Naive thymus-derived CD8-positive, alpha-beta T cell (primary cell): ENCODE measurements around the gene SCAANT1. TPM values are rescaled to one million over a fixed set of nuclear protein-coding genes. Genes with fewer than 3 reads are reported as not detected.

Experiments used
- ATAC-seq, 2 donors: fragments of 150-1000 bp; cut with Tn5 transposase in 1 of 2; sonication (Bioruptor Pico), chemical (Tn5 transposase) in 1 of 2; 1 replicate in 1 of 2; 2 replicates in 1 of 2; pipeline ENCODE4 v1.10.0; 2021; ENCODE audit warnings: mild to moderate bottlenecking in 2 of 2, moderate library complexity in 2 of 2
- POLR2A ChIA-PET: fragments of 350-600 bp; sonication (Branson Sonifier 250); formaldehyde crosslinking; loops from one replicate; lab custom pipeline; 2021; ENCODE audit warnings: antibody characterized with exemption; lab: Charles Lee
- DNase-seq, 10 donors: peaks; one replicate each; pipeline versions ENCODE4 v3.0.0 to v3.0.0-alpha.2; 2020 to 2022
- H3K27ac Mint-ChIP-seq, 10 donors: one replicate each; pipeline ENCODE4 v1.8.0; 2020 to 2022; ENCODE audit warnings: mild to moderate bottlenecking in 10 of 10, mixed read lengths in 10 of 10, moderate library complexity in 4 of 10, inconsistent platforms in 1 of 10
- H3K27me3 Mint-ChIP-seq, 5 donors: one replicate each; pipeline ENCODE4 v1.8.0; 2021 to 2022; ENCODE audit warnings: mixed read lengths in 5 of 5
- H3K36me3 Mint-ChIP-seq, 3 donors: one replicate each; pipeline ENCODE4 v1.8.0; 2020 to 2022; ENCODE audit warnings: mixed read lengths in 3 of 3, mild to moderate bottlenecking in 2 of 3, inconsistent platforms in 1 of 3
- H3K4me1 Mint-ChIP-seq, 4 donors: one replicate each; pipeline ENCODE4 v1.8.0; 2021 to 2022; ENCODE audit warnings: mixed read lengths in 4 of 4
- H3K4me3 Mint-ChIP-seq, 10 donors: one replicate each; pipeline ENCODE4 v1.8.0; 2020 to 2022; ENCODE audit warnings: mild to moderate bottlenecking in 10 of 10, mixed read lengths in 10 of 10, moderate library complexity in 6 of 10, inconsistent platforms in 1 of 10
- H3K9me3 Mint-ChIP-seq, 9 donors: one replicate each; pipeline ENCODE4 v1.8.0; 2020 to 2022; ENCODE audit warnings: mixed read lengths in 9 of 9, mild to moderate bottlenecking in 3 of 9, inconsistent platforms in 1 of 9, moderate library complexity in 1 of 9
- polyA plus RNA-seq, 3 donors: library from polyadenylated mRNA; unstranded; fragments of 300-500 nt; fragmentation: Illumina TruSeq; gene quantifications; one replicate each; pipeline ENCODE4 v1.2.3, GENCODE V29; 2021
- total RNA-seq, 8 experiments: library from RNA in 2 of 8; stranded (reverse) in 2 of 8; gene quantifications; one replicate each; pipeline ENCODE4 v1.2.3 and lab custom pipeline; 2021 to 2026

The SCAANT1 gene
- total and polyA plus RNA-seq, 5 experiments from 2014 or later = 2.9 TPM; not detected in 4

DNA sequence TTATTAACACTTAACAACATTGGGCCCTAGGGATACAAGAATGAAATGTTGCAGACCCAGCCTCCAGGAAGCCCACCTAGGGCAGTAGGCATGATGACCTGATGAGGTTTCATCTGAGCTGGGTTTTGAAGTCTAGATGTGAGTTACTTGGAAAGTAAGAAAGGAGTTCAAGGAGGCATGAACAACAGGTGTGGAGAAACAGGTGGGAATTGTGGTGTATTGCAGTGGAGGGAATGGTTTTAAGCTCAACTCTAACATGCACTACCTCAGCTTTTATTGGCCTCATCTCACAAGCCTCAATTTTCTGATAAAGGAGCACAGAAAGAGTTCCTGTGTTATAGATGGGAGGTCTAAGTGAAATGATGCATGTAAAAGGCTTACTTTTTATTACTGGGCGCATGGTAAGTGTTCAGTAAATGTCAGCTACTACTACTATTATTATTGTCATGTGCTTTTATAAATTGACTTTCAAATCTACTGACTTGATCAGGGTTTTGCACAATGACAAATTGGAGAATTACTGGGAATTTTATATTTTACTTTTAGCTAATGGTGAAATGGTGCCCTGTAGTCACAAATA lies 19.3 kb downstream of the SCAANT1 start:
- H3K9me3 Mint-ChIP-seq = no peaks in the 10 kb centered on the region
- no peak for ATAC-seq
- no peak overlapping the region for H3K4me3 Mint-ChIP-seq
- DNase-seq = no peak
- POLR2A ChIA-PET = no interaction called here
- no peaks in the 10 kb centered on the region for H3K27me3 Mint-ChIP-seq
- peak overlapping the region in 3 of 10 donors; percentile 3 to 78 (median 47) for H3K27ac Mint-ChIP-seq
- H3K4me1 Mint-ChIP-seq = peaks cover 15 to 45% (median 32%) of the 10 kb centered on the region in 4 donors
- peaks cover 0 to 18% (median 3%) of the 10 kb centered on the region in 3 donors for H3K36me3 Mint-ChIP-seq

DNA sequence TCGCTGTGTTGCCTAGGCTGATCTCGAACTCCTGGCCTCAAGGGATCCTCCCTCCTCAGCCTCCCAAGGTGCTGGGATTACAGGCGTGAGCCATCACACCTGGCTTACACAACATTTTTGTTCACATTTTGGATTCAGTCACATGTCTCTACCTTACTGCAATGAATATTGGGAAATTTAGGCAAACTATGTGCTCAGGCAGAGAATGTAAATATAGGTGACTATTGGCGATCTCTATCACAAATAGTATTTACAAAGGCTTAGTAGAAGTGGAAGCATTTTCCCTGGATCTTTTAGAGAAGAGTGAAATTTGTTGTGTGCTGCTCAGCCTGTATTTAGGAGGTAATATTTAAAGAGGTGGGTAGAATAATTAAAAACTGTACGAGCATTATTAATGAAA lies 20.7 kb downstream of the SCAANT1 start:
- no peaks in the 10 kb centered on the region for H3K27me3 Mint-ChIP-seq
- H3K27ac Mint-ChIP-seq = no peak overlapping the region
- peaks cover 15 to 51% (median 35%) of the 10 kb centered on the region in 4 donors for H3K4me1 Mint-ChIP-seq
- no peak for DNase-seq
- POLR2A ChIA-PET = no interaction called here
- H3K9me3 Mint-ChIP-seq = no peaks in the 10 kb centered on the region
- ATAC-seq = no peak
- H3K4me3 Mint-ChIP-seq = no peak overlapping the region
- H3K36me3 Mint-ChIP-seq = peaks cover 0 to 21% (median 3%) of the 10 kb centered on the region in 3 donors

DNA sequence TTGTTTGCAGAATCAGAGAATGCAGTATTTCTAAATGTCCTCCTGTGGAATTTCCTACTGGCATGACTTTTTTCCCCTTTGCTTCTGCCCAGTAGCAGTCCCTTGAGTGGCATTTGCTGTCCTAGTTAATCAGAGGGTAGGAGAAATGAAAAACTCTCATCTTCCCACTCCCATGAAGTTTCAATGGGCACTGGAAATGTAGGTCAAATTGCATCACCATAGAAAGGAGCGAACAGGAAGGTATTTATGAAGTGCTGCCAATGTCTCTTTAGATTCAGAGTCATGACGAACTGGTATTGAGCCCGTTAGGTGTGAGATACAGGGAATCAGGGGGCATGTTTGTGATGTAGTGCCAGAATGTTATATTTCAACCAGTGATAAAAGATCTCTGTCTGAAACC lies 25.3 kb downstream of the SCAANT1 start:
- H3K27me3 Mint-ChIP-seq = no peaks in the 10 kb centered on the region
- peaks cover 10 to 36% (median 27%) of the 10 kb centered on the region in 4 donors for H3K4me1 Mint-ChIP-seq
- H3K36me3 Mint-ChIP-seq = peaks cover 0 to 21% (median 3%) of the 10 kb centered on the region in 3 donors
- ATAC-seq (no peak), DNase-seq (no peak)
- no peak overlapping the region for H3K27ac Mint-ChIP-seq
- no peaks in the 10 kb centered on the region for H3K9me3 Mint-ChIP-seq
- POLR2A ChIA-PET = no interaction called here
- no peak overlapping the region for H3K4me3 Mint-ChIP-seq

DNA sequence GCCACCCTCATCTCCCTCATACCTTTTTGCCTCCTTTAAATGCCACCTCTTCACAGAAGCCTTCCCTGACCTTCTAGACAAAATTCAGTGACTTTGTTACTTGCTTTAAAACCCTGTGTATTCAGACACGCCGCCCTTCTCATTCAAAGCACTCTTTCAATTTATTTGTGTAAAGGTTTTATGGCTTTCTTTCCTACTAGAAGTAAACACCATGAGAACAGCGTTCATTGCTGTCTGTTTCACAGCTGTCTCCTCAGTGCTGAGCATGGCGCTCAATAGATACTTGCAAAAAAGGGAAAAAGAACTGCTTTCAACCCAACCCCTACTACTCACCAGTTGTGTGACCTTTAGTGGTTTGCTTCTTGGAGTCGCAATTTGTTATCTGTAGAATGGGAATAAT lies 31.5 kb downstream of the SCAANT1 start:
- peaks cover 28 to 74% (median 55%) of the 10 kb centered on the region in 4 donors for H3K4me1 Mint-ChIP-seq
- no peaks in the 10 kb centered on the region for H3K27me3 Mint-ChIP-seq
- DNase-seq = no peak
- H3K4me3 Mint-ChIP-seq = no peak overlapping the region
- H3K36me3 Mint-ChIP-seq = peaks cover 0 to 4% (median 0%) of the 10 kb centered on the region in 3 donors
- peak overlapping the region in 4 of 10 donors; percentile 1 to 58 (median 45) for H3K27ac Mint-ChIP-seq
- ATAC-seq = no peak
- POLR2A ChIA-PET = no interaction called here
- no peaks in the 10 kb centered on the region for H3K9me3 Mint-ChIP-seq

DNA sequence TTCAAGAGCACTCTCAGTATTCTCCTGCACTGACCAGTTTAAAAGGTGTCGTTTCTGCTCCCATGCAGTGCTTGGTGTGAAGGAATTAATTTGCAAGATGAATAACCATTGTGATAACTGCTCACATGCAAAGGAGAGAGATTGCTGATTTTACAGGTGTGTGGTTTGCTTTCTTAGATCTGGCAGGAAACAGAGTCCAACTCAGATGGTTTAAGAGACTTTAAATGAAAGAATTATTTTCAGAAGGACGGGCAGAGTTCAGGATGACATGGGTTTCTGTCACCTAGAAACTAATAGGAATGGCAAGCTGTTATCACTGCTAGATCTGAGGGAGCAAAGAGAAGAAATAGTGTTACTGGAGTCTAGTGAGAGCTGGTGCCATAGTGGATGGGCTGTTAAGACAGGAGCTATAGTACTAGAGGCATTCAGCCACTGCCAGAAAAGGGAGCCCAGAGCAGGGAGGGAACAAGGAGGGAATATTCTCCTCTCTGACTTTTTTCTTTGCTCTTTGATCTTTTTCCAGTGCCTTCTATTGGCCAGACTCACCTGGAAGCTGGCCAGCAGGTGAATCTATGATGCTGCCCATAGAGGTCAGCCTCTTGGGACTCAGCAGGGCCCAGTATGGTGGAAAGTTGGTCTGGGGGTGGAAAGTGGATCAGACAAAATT lies 33.7 kb downstream of the SCAANT1 start:
- H3K36me3 Mint-ChIP-seq = peaks cover 0 to 6% (median 4%) of the 10 kb centered on the region in 3 donors
- peak in 1 of 2 donors; percentile 42 for ATAC-seq
- H3K9me3 Mint-ChIP-seq = no peaks in the 10 kb centered on the region
- H3K4me3 Mint-ChIP-seq = peak overlapping the region in 5 of 10 donors; percentile 1 to 27 (median 4)
- H3K27me3 Mint-ChIP-seq = no peaks in the 10 kb centered on the region
- POLR2A ChIA-PET = no interaction called here
- H3K4me1 Mint-ChIP-seq = peaks cover 37 to 85% (median 65%) of the 10 kb centered on the region in 4 donors
- DNase-seq = peak in 1 of 10 donors; percentile 1
- peak overlapping the region in 7 of 10 donors; percentile 1 to 45 (median 38) for H3K27ac Mint-ChIP-seq

DNA sequence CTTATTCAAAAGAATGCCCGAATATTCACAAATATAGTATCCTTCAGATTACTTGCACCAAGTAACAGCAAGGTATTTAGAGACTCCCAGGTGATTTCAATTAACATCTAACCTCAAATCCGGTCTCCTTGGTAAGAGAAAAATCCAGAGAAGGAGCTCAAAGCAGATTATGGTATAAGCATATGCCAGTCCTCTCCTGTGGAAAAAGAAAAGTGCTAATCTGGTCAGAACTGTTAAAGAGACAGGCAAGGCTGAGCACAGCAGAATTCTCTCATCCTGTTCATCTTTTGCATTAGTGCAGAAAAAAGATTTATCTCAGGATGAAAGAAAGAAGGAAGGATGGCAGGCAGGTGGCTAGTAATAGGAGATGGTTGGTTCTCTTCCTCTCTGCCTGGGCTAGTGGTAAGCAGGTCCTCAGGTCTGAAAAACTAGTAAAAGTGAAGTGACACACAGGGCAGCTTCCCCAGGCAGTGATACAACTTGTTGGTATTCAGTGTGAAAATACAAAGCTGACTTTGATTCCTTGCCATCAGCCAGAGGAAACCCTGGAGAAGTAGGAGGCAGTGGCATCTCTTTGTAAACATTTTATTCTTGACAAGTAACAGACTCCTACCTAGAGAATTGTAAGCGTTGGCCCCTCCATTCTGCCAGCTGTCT lies 34.3 kb downstream of the SCAANT1 start:
- peak overlapping the region in 8 of 10 donors; percentile 1 to 65 (median 36) for H3K27ac Mint-ChIP-seq
- POLR2A ChIA-PET = interaction anchor here (0.5 kb wide), 1 partner anchor 20 kb away, joined by 3 read pairs; no protein-coding TSS in a partner anchor
- peaks cover 38 to 84% (median 68%) of the 10 kb centered on the region in 4 donors for H3K4me1 Mint-ChIP-seq
- no peaks in the 10 kb centered on the region for H3K27me3 Mint-ChIP-seq
- no peak for ATAC-seq
- no peaks in the 10 kb centered on the region for H3K9me3 Mint-ChIP-seq
- peak overlapping the region in 5 of 10 donors; percentile 1 to 27 (median 5) for H3K4me3 Mint-ChIP-seq
- no peak for DNase-seq
- H3K36me3 Mint-ChIP-seq = peaks cover 0 to 6% (median 4%) of the 10 kb centered on the region in 3 donors

DNA sequence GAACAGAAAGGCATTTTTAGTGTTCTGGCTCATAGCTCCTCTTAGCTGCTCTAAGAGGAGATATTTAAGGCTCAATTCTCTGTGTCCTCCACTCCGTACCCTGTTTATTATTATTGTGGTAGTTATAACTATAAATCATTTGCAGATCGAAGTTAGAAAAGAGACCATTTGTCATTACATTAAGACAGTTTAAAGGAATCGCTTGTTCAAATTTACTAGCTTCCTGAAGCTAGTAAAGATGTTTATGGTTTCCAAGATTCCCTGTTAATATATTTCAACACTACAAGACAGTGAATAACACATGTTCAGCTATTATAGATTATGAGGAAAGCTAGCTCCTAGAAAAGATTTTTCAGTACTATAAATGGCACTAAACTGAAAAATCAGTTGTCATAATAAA lies 35.9 kb downstream of the SCAANT1 start:
- Mint-ChIP-seq H3K36me3 (peaks cover 0 to 4% (median 3%) of the 10 kb centered on the region in 3 donors), H3K4me3 (no peak overlapping the region), H3K27me3 (no peaks in the 10 kb centered on the region), H3K4me1 (peaks cover 36 to 90% (median 71%) of the 10 kb centered on the region in 4 donors), H3K9me3 (no peaks in the 10 kb centered on the region), H3K27ac (no peak overlapping the region)
- POLR2A ChIA-PET = interaction anchor here (0.7 kb wide), 1 partner anchor 12 kb away, joined by 3 read pairs; the partner anchor contains the start of genes ATXN7 and THOC7
- ATAC-seq (no peak), DNase-seq (no peak)

DNA sequence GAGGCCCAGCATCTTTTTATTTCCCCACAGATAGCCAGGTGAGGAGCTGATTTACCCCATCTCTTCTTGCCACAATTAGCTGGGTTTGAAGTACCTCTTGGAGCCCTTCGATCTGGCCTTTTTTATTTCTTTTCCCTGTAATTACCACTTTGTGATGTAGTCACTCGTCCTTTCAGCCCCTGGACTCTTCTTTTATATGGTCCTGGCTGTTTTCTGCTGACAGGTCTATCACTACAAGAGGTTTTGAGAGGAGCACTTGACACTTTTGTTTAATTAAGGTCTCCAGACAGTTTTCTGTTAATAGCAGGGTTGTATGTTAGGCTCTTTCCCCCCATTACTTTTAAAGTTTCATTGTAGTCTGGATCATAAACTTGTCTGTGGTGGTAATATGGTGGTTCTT lies 36.7 kb downstream of the SCAANT1 start:
- DNase-seq = no peak
- no peak for ATAC-seq
- no peaks in the 10 kb centered on the region for H3K27me3 Mint-ChIP-seq
- no peak overlapping the region for H3K4me3 Mint-ChIP-seq
- no peaks in the 10 kb centered on the region for H3K9me3 Mint-ChIP-seq
- peaks cover 31 to 88% (median 69%) of the 10 kb centered on the region in 4 donors for H3K4me1 Mint-ChIP-seq
- H3K36me3 Mint-ChIP-seq = peaks cover 0 to 4% (median 3%) of the 10 kb centered on the region in 3 donors
- POLR2A ChIA-PET = no interaction called here
- H3K27ac Mint-ChIP-seq = peak overlapping the region in 6 of 10 donors; percentile 0 to 73 (median 40)

DNA sequence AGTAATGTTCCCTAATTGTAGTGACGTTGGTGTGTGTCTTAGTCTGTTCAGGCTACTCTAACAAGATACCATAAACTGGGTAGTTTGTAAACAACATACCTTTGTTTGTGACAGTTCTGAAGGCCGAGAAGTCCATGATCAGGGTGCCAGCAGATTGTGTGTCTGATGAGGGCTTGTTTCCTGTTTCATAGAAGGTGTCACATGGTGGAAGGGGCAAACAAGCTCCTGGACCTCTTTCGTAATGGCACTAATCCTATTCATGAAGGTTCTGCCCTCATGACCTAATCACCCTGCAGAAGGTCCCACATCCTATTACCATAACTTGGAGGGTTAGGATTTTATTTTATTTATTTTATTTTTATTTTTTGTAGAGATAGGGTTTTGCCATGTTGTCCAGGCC lies 37.4 kb downstream of the SCAANT1 start:
- POLR2A ChIA-PET = interaction anchor here (1.0 kb wide), 1 partner anchor 29 kb away, joined by 3 read pairs; no protein-coding TSS in a partner anchor
- DNase-seq (no peak), ATAC-seq (no peak)
- no peak overlapping the region for H3K4me3 Mint-ChIP-seq
- H3K9me3 Mint-ChIP-seq = no peaks in the 10 kb centered on the region
- H3K27me3 Mint-ChIP-seq = no peaks in the 10 kb centered on the region
- no peak overlapping the region for H3K27ac Mint-ChIP-seq
- H3K36me3 Mint-ChIP-seq = peaks cover 0 to 4% (median 3%) of the 10 kb centered on the region in 3 donors
- H3K4me1 Mint-ChIP-seq = peaks cover 33 to 89% (median 70%) of the 10 kb centered on the region in 4 donors

DNA sequence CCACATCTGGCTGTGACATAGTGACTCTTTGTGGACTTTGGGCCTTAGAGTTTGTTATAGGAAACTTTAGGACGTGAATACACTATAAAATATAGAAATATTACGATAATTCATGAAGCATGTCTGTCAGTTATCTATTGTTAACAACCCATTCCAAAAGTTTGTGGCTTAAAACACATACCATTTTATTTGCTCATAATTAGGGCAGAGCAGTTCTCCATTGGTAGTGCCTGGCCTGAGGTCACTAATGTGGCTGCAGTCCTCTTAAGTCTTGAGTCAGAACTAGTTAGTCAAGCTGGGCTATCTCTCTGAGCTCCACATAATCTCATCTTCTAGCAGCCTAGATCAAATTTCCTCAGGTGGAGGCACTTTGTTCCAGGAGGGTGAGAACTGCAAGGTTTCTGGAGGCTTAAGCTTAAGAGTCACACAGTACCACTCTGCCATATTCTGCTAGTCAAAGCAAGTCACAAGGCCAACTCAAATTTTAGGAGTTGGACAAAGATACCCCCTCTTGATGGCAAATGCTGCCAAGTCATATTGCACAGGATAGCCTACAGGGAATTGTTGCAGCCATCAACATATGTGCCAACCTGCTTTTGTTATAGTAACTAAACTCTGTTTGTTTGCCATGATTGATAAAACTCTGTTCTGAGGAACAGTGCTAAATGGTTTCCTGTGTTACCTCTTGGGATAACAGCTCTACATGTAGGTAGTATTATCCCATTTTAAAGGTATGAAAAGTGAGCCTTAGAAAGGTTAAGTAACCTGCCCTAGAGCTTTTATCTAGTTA lies 39.9 kb downstream of the SCAANT1 start:
- no peak overlapping the region for H3K4me3 Mint-ChIP-seq
- H3K27me3 Mint-ChIP-seq = no peaks in the 10 kb centered on the region
- POLR2A ChIA-PET = no interaction called here
- no peaks in the 10 kb centered on the region for H3K9me3 Mint-ChIP-seq
- peak overlapping the region in 1 of 10 donors; percentile 17 for H3K27ac Mint-ChIP-seq
- peaks cover 20 to 85% (median 68%) of the 10 kb centered on the region in 4 donors for H3K4me1 Mint-ChIP-seq
- ATAC-seq = no peak
- H3K36me3 Mint-ChIP-seq = peaks cover 0 to 5% (median 4%) of the 10 kb centered on the region in 3 donors
- no peak for DNase-seq

DNA sequence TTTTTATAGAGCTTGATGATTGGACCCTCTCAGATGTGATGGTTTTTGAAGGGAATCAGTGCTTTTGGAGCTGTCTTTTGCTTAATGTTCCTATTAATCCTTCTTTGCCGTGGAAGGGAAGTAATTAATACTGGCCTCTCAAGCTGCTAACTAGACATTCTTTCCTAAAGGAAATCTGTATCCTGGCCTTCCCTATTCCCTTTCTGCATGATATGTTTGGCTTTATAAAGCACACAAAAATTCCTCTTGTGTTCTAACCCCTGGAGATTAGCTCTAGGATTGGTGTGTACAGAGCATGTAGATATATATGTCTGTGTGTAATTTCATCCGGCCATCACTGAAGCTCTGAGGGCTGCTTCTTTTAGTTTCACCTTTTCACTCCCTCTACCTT lies 41.6 kb downstream of the SCAANT1 start:
- Mint-ChIP-seq H3K9me3 (no peaks in the 10 kb centered on the region), H3K4me3 (no peak overlapping the region), H3K36me3 (peaks cover 0 to 15% (median 10%) of the 10 kb centered on the region in 3 donors), H3K4me1 (peaks cover 19 to 78% (median 68%) of the 10 kb centered on the region in 4 donors), H3K27ac (no peak overlapping the region), H3K27me3 (no peaks in the 10 kb centered on the region)
- DNase-seq (no peak), ATAC-seq (no peak)
- POLR2A ChIA-PET = no interaction called here

DNA sequence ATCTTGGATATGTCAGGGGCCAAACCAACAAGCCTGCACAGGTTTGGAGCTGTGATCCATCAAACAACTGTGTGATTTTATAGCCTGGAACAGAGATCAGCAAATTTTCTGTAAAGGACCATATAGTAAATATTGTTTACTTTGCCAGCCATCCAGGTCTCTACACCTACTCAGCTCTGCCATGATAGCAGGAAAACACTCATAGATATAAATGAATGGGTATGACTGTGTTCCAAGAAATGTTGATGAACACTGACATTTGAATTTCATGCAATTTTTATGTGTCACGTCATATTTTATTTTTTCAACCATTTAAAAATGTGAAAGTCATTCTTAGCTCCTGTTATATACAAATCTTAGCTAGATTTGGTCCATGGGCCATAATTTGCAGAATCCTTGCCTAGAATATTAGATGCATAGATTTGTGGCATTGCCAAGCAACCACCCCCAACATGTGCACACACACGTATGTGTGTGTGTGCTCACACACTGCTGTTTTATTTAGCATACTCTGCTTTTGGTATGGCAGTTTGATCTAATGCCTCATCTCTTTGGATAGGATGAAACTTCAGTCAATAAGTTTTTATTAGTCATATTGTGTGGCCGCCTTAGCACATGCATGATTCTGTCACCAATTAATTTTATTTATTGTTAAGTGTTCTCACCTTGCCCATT lies 42.1 kb downstream of the SCAANT1 start:
- Mint-ChIP-seq H3K27ac (no peak overlapping the region), H3K36me3 (peaks cover 0 to 15% (median 10%) of the 10 kb centered on the region in 3 donors), H3K9me3 (no peaks in the 10 kb centered on the region), H3K4me3 (no peak overlapping the region), H3K27me3 (no peaks in the 10 kb centered on the region), H3K4me1 (peaks cover 16 to 77% (median 67%) of the 10 kb centered on the region in 4 donors)
- POLR2A ChIA-PET = no interaction called here
- ATAC-seq = no peak
- no peak for DNase-seq
